ENCODE measurements around the gene MTG1. TPM values are rescaled to one million over a fixed set of nuclear protein-coding genes. Genes with fewer than 3 reads are reported as not detected.
A peak's percentile ranks its signal among the peaks of the same experiment; 100 is the strongest.

MTG1 gene
- total and polyA plus RNA-seq, 10 of the 15 experiments (the other 5 are each of a cell fraction or from before 2014, with no cell fraction given): 6.2 to 104 (median 62.5) TPM

DNA sequence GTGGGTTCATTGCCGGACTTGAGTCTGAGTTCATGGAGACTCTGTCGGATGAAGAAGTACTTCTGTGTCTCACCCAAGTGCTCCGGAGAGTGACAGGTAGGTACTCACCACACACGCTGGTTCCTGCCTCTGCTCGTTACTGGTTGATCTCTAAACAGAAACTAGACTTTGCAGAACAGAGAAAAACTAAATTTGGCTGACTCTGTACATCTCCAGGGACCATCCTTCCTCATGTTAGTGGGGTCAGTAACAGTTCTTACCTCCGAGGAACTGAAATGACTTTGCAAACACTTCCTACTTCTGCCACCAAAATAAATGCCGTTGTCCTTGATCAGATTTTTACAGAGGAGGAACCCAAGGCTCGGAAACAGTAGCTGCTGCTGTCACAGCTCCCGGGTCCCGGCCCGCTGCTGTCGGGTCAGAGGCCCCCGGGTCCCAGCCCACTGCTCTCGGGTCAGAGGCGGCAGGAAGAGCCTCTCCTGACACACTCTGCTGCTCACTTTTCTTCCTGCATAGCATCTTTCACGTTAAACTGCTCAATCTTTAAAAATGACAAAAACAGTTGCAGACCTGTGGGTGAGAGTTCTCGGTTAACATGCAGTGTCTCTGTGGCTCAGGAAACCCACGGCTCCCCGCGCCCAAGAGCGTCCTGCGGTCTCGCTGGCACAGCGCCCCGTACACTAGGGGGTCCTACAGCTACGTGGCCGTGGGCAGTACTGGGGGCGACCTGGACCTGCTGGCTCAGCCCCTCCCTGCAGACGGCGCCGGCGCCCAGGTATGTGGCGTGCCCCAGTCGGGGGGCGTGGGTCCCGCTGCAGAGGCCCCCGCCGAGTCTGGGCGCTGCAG is 4.8 kb upstream of the MTG1 start (continued):
- TF ChIP-seq, protein P1, sequence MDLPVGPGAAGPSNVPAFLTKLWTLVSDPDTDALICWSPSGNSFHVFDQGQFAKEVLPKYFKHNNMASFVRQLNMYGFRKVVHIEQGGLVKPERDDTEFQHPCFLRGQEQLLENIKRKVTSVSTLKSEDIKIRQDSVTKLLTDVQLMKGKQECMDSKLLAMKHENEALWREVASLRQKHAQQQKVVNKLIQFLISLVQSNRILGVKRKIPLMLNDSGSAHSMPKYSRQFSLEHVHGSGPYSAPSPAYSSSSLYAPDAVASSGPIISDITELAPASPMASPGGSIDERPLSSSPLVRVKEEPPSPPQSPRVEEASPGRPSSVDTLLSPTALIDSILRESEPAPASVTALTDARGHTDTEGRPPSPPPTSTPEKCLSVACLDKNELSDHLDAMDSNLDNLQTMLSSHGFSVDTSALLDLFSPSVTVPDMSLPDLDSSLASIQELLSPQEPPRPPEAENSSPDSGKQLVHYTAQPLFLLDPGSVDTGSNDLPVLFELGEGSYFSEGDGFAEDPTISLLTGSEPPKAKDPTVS (IDR thresholded peaks at IDR 0.05; ENCODE audit: low read depth, low read length): no peak
- TF ChIP-seq SUPT20H (IDR thresholded peaks at IDR 0.05; ENCODE audit: borderline replicate concordance, control insufficient read depth, low read depth, low read length) (no peak), KAT2A (conservative IDR thresholded peaks at IDR 0.05; ENCODE audit: control insufficient read depth, low read depth, low read length) (no peak), CREM (IDR thresholded peaks at IDR 0.05; ENCODE audit: low read depth) (peak; percentile 70), CBX5 (IDR thresholded peaks at IDR 0.05; ENCODE audit: low read depth) (peak; percentile 68; the same call in 1 of the 2 replicates), ZNF24 (IDR thresholded peaks at IDR 0.05) (no peak), EZH2 (IDR thresholded peaks at IDR 0.05; ENCODE audit: borderline replicate concordance, control insufficient read depth, low read depth, low read length) (no peak), ZNF207 (IDR thresholded peaks at IDR 0.05; ENCODE audit: borderline replicate concordance) (no peak), SMARCA5 (IDR thresholded peaks at IDR 0.05) (peak; percentile 53; the same call in 1 of the 2 replicates), IKZF1 (conservative IDR thresholded peaks at IDR 0.05) (peak; percentile 89), CHD4 (IDR thresholded peaks at IDR 0.05) (no peak), DPF2 (IDR thresholded peaks at IDR 0.05) (peak; percentile 80; the same call in 1 of the 2 replicates), FOS (IDR thresholded peaks at IDR 0.05; ENCODE audit: borderline replicate concordance, extremely low read depth, insufficient read length) (no peak), SP1 (IDR thresholded peaks at IDR 0.05; ENCODE audit: low read depth, low read length) (peak; percentile 68), BCL11A (IDR thresholded peaks at IDR 0.05; ENCODE audit: low read depth, low read length) (peak; percentile 95)
- TF ChIP-seq, protein P2, sequence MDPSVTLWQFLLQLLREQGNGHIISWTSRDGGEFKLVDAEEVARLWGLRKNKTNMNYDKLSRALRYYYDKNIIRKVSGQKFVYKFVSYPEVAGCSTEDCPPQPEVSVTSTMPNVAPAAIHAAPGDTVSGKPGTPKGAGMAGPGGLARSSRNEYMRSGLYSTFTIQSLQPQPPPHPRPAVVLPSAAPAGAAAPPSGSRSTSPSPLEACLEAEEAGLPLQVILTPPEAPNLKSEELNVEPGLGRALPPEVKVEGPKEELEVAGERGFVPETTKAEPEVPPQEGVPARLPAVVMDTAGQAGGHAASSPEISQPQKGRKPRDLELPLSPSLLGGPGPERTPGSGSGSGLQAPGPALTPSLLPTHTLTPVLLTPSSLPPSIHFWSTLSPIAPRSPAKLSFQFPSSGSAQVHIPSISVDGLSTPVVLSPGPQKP (IDR thresholded peaks at IDR 0.05; ENCODE audit: low read depth, low read length): no peak
- TF ChIP-seq, protein P3, sequence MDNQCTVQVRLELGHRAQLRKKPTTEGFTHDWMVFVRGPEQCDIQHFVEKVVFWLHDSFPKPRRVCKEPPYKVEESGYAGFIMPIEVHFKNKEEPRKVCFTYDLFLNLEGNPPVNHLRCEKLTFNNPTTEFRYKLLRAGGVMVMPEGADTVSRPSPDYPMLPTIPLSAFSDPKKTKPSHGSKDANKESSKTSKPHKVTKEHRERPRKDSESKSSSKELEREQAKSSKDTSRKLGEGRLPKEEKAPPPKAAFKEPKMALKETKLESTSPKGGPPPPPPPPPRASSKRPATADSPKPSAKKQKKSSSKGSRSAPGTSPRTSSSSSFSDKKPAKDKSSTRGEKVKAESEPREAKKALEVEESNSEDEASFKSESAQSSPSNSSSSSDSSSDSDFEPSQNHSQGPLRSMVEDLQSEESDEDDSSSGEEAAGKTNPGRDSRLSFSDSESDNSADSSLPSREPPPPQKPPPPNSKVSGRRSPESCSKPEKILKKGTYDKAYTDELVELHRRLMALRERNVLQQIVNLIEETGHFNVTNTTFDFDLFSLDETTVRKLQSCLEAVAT (IDR thresholded peaks at IDR 0.05): peak; percentile 81
- TF ChIP-seq, protein P4, sequence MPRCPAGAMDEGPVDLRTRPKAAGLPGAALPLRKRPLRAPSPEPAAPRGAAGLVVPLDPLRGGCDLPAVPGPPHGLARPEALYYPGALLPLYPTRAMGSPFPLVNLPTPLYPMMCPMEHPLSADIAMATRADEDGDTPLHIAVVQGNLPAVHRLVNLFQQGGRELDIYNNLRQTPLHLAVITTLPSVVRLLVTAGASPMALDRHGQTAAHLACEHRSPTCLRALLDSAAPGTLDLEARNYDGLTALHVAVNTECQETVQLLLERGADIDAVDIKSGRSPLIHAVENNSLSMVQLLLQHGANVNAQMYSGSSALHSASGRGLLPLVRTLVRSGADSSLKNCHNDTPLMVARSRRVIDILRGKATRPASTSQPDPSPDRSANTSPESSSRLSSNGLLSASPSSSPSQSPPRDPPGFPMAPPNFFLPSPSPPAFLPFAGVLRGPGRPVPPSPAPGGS (IDR thresholded peaks at IDR 0.05; ENCODE audit: borderline replicate concordance, insufficient read depth, low read depth, low read length, poor library complexity, severe bottlenecking): peak; percentile 26
- TF ChIP-seq, protein P5, sequence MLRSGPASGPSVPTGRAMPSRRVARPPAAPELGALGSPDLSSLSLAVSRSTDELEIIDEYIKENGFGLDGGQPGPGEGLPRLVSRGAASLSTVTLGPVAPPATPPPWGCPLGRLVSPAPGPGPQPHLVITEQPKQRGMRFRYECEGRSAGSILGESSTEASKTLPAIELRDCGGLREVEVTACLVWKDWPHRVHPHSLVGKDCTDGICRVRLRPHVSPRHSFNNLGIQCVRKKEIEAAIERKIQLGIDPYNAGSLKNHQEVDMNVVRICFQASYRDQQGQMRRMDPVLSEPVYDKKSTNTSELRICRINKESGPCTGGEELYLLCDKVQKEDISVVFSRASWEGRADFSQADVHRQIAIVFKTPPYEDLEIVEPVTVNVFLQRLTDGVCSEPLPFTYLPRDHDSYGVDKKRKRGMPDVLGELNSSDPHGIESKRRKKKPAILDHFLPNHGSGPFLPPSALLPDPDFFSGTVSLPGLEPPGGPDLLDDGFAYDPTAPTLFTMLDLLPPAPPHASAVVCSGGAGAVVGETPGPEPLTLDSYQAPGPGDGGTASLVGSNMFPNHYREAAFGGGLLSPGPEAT (IDR thresholded peaks at IDR 0.05; ENCODE audit: low read depth): peak; percentile 78
